Activated T-helper 1 cell treated with anti-CD3 and anti-CD28 coated beads, Interleukin-12 subunit alpha, Interleukin-12 subunit beta, Interleukin-2, Interleukin-4 antibody, amounts not matched to agents 30 ng/mL and 10 ng/mL and 1 ng/mL, durations not matched to agents 14 hours and 24 hours and 36 hours (primary cell): ENCODE data around the gene C16orf74. TPM values are rescaled to one million over a fixed set of nuclear protein-coding genes. Genes with fewer than 3 reads are reported as not detected.

Experiments used
- DNase-seq: peaks from one replicate; pipeline ENCODE4 v3.0.0; 2021; ENCODE audit warnings: low spot score
- H3K27ac Mint-ChIP-seq: one replicate; pipeline ENCODE4 v1.8.0; 2021; ENCODE audit warnings: mild to moderate bottlenecking, mixed read lengths
- H3K27me3 Mint-ChIP-seq: one replicate; pipeline ENCODE4 v1.8.0; 2022; ENCODE audit warnings: mild to moderate bottlenecking, moderate library complexity, mixed read lengths; ENCODE audit not compliant: insufficient read depth
- H3K36me3 Mint-ChIP-seq: one replicate; pipeline ENCODE4 v1.8.0; 2021; ENCODE audit warnings: low read depth, mixed read lengths
- H3K4me1 Mint-ChIP-seq: one replicate; pipeline ENCODE4 v1.8.0; 2021; ENCODE audit warnings: low read depth, mixed read lengths
- H3K4me3 Mint-ChIP-seq: one replicate; pipeline ENCODE4 v1.8.0; 2021; ENCODE audit warnings: mild to moderate bottlenecking, moderate library complexity, mixed read lengths
- H3K9me3 Mint-ChIP-seq: one replicate; pipeline ENCODE4 v1.8.0; 2021; ENCODE audit warnings: mixed read lengths
- intact Hi-C: fragments of 100-400 bp; cut with micrococcal nuclease; formaldehyde crosslinking; loops from one replicate; pipeline ENCODE4 v1.15.1; 2024
- total RNA-seq: library from RNA; stranded (reverse); gene quantifications from 2 replicates; pipeline ENCODE4 v1.2.3, GENCODE V29; 2022

Gene C16orf74
- total RNA-seq, 1 donor from 2014 or later, result not detected

- peaks cover 25% of the 10 kb centered on the region for H3K36me3 Mint-ChIP-seq
- H3K27me3 Mint-ChIP-seq, result no peaks in the 10 kb centered on the region
- no peak for DNase-seq
- no peak overlapping the region for H3K4me3 Mint-ChIP-seq
- peaks cover 7% of the 10 kb centered on the region for H3K4me1 Mint-ChIP-seq
- H3K9me3 Mint-ChIP-seq, result no peaks in the 10 kb centered on the region
- no peak overlapping the region for H3K27ac Mint-ChIP-seq
- intact Hi-C loops, result no loop called here
Measured at GRCh38 chr16:85785927-85786326, 35.0 kb upstream of the C16orf74 start.

- Mint-ChIP-seq H3K4me1 (peaks cover 2% of the 10 kb centered on the region), H3K27ac (no peak overlapping the region), H3K36me3 (peaks cover 27% of the 10 kb centered on the region), H3K4me3 (no peak overlapping the region), H3K27me3 (no peaks in the 10 kb centered on the region), H3K9me3 (no peaks in the 10 kb centered on the region)
- DNase-seq, result no peak
- intact Hi-C loops, result no loop called here
Measured at GRCh38 chr16:85784813-85785212, 33.9 kb upstream of the C16orf74 start.

DNA sequence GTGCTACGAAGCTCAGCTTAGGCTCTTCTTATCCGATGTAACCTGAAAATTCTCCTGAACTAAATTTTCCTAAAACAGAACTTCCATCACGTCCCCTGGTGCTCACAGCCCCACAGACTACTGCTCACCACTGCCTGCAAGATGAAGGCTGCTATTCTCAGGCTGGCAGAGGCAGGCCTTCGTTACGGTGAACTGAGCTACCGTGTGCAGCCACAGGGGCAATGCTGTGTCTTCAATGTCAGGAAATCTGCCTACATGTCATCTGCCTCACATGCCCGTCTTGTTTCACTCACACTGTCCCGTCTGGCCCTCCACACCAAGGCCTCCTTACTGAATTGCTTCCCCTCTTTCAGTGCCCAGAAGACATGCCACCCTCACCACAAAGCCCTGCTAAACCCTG lies 32.5 kb upstream of the C16orf74 start:
- Mint-ChIP-seq H3K27me3 (no peaks in the 10 kb centered on the region), H3K27ac (no peak overlapping the region), H3K36me3 (peaks cover 30% of the 10 kb centered on the region), H3K9me3 (no peaks in the 10 kb centered on the region), H3K4me1 (peaks cover 6% of the 10 kb centered on the region), H3K4me3 (no peak overlapping the region)
- intact Hi-C loops, result no loop called here
- DNase-seq, result no peak

- no peak overlapping the region for H3K4me3 Mint-ChIP-seq
- peaks cover 31% of the 10 kb centered on the region for H3K36me3 Mint-ChIP-seq
- no peak for DNase-seq
- intact Hi-C loops, result no loop called here
- no peaks in the 10 kb centered on the region for H3K9me3 Mint-ChIP-seq
- H3K27ac Mint-ChIP-seq, result no peak overlapping the region
- H3K4me1 Mint-ChIP-seq, result peaks cover 6% of the 10 kb centered on the region
- H3K27me3 Mint-ChIP-seq, result no peaks in the 10 kb centered on the region
Measured at GRCh38 chr16:85782451-85782850, 31.6 kb upstream of the C16orf74 start.

DNA sequence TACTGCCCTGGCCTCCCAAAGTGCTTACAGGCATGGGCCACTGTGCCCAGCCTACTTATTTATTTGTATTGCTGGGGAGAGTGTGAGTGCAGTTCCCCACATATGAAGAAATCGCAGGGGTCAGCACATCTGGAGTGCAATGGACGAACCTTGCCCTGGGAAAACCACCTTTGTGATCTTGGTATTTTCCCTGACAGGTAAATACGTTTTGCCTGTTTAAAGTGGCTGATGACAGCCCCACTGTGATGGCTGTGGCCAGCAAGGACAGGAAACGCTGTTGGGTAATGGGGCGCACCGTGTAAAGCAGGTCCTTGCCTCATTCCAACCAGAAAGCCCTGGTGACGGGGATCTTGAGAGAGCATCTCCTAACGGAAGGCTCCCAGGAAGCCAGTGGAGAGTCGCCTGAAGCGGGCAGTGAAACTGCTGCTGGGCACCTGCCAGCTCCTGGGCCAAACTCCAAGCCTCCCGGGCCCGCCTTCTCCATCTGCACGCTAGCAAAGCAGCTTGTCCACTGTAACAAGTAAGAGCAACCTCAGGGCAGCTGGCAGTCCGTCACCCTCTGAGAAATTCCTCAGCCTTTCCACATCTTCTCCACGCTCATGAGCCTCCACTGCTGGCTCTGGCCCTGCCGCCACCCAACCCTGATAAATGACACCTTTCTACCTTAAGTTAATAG lies 30.9 kb upstream of the C16orf74 start:
- intact Hi-C loops, result no loop called here
- Mint-ChIP-seq H3K4me1 (peaks cover 6% of the 10 kb centered on the region), H3K27ac (no peak overlapping the region), H3K36me3 (peaks cover 29% of the 10 kb centered on the region), H3K4me3 (no peak overlapping the region), H3K9me3 (no peaks in the 10 kb centered on the region), H3K27me3 (no peaks in the 10 kb centered on the region)
- DNase-seq, result no peak

GRCh38 chr16:85781156-85781555 lies 30.3 kb upstream of the C16orf74 start:
- Mint-ChIP-seq H3K9me3 (no peaks in the 10 kb centered on the region), H3K4me3 (no peak overlapping the region), H3K4me1 (peaks cover 6% of the 10 kb centered on the region), H3K36me3 (peaks cover 28% of the 10 kb centered on the region), H3K27me3 (no peaks in the 10 kb centered on the region), H3K27ac (no peak overlapping the region)
- intact Hi-C loops, result no loop called here
- no peak for DNase-seq

GRCh38 chr16:85780281-85780680 lies 29.4 kb upstream of the C16orf74 start:
- Mint-ChIP-seq H3K36me3 (peaks cover 21% of the 10 kb centered on the region), H3K27me3 (no peaks in the 10 kb centered on the region), H3K9me3 (no peaks in the 10 kb centered on the region), H3K4me3 (no peak overlapping the region), H3K27ac (no peak overlapping the region), H3K4me1 (peaks cover 6% of the 10 kb centered on the region)
- intact Hi-C loops, result no loop called here
- no peak for DNase-seq

GRCh38 chr16:85778873-85779272 lies 28.0 kb upstream of the C16orf74 start:
- H3K36me3 Mint-ChIP-seq, result peaks cover 21% of the 10 kb centered on the region
- H3K4me1 Mint-ChIP-seq, result peaks cover 6% of the 10 kb centered on the region
- intact Hi-C loops, result no loop called here
- H3K4me3 Mint-ChIP-seq, result no peak overlapping the region
- no peaks in the 10 kb centered on the region for H3K27me3 Mint-ChIP-seq
- no peak for DNase-seq
- H3K9me3 Mint-ChIP-seq, result no peaks in the 10 kb centered on the region
- no peak overlapping the region for H3K27ac Mint-ChIP-seq

- peaks cover 21% of the 10 kb centered on the region for H3K36me3 Mint-ChIP-seq
- H3K9me3 Mint-ChIP-seq, result no peaks in the 10 kb centered on the region
- DNase-seq, result no peak
- H3K4me3 Mint-ChIP-seq, result no peak overlapping the region
- no peak overlapping the region for H3K27ac Mint-ChIP-seq
- peaks cover 6% of the 10 kb centered on the region for H3K4me1 Mint-ChIP-seq
- intact Hi-C loops, result no loop called here
- no peaks in the 10 kb centered on the region for H3K27me3 Mint-ChIP-seq
Measured at GRCh38 chr16:85777583-85778310, 26.9 kb upstream of the C16orf74 start.

DNA sequence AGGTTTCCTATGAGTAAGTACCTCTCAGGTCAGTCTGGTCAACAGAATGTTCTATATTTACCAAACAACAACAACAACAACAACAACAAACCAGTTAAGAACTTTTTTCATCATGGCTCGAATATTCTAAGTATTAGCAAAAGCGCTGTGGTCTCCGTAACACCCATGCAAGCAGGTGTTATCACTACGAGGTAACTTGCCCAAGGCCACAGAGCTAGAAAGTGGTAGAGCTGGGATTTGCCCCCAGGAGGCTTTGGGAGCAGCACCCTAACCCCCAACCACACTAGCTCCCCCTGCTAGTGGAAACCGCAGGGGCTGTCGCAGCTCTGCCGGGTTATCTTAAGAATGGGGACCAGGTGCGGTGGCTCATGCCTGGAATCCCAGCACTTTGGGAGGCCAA lies 23.9 kb upstream of the C16orf74 start:
- H3K27ac Mint-ChIP-seq, result no peak overlapping the region
- intact Hi-C loops, result no loop called here
- H3K4me3 Mint-ChIP-seq, result no peak overlapping the region
- DNase-seq, result no peak
- no peaks in the 10 kb centered on the region for H3K9me3 Mint-ChIP-seq
- peaks cover 15% of the 10 kb centered on the region for H3K36me3 Mint-ChIP-seq
- no peaks in the 10 kb centered on the region for H3K27me3 Mint-ChIP-seq
- H3K4me1 Mint-ChIP-seq, result peaks cover 6% of the 10 kb centered on the region

DNA sequence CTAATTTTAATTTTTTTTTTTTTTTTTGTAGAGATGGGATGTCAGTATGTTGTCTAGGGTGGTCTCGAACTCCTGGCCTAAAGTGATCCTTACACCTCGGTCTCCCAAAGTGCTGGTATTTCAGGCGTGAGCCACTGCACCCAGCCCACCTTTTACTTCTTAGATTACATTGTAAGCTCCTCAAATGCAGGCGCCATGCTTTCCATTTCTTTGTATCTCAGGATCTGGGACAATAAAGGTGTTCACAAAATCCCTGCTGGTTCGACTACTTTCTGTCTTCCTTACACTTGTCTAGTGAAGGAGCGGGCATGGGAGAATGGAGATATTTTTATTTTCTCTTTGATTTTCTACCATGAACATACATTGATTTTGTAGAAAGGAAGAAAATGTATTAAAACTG lies 23.2 kb upstream of the C16orf74 start:
- H3K4me3 Mint-ChIP-seq, result no peak overlapping the region
- no peak for DNase-seq
- intact Hi-C loops, result no loop called here
- H3K4me1 Mint-ChIP-seq, result peaks cover 4% of the 10 kb centered on the region
- no peak overlapping the region for H3K27ac Mint-ChIP-seq
- no peaks in the 10 kb centered on the region for H3K9me3 Mint-ChIP-seq
- H3K27me3 Mint-ChIP-seq, result no peaks in the 10 kb centered on the region
- peaks cover 11% of the 10 kb centered on the region for H3K36me3 Mint-ChIP-seq

- Mint-ChIP-seq H3K4me3 (no peak overlapping the region), H3K27ac (no peak overlapping the region), H3K4me1 (no peaks in the 10 kb centered on the region), H3K9me3 (no peaks in the 10 kb centered on the region), H3K27me3 (no peaks in the 10 kb centered on the region), H3K36me3 (peaks cover 3% of the 10 kb centered on the region)
- no peak for DNase-seq
- intact Hi-C loops, result no loop called here
Measured at GRCh38 chr16:85773044-85773443, 22.1 kb upstream of the C16orf74 start.

DNA sequence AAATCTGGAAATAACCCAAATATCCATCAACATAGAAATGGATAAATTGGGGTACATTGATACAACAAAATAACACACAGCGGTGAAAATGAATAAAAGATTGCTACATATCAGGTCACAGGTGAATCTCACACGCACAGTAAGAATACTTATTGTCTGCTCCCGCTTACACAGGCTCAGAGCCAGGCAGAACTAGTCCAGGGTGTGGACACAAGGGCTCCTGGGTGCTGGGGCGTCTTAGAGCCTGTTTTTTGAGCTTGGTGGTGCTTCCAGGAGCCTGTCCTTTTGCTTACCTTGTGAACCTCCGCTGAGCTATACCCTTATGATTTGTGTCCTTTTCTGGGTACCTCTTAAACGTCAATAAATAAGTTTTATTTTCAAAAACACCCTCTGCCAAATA lies 19.8 kb upstream of the C16orf74 start:
- Mint-ChIP-seq H3K4me3 (no peak overlapping the region), H3K4me1 (no peaks in the 10 kb centered on the region), H3K9me3 (no peaks in the 10 kb centered on the region), H3K27me3 (no peaks in the 10 kb centered on the region), H3K27ac (no peak overlapping the region), H3K36me3 (no peaks in the 10 kb centered on the region)
- intact Hi-C loops, result no loop called here
- DNase-seq, result no peak
